K562 (cell line): Measurements from ENCODE around the gene ELOVL1. TPM values are rescaled to one million over a fixed set of nuclear protein-coding genes. Genes with fewer than 3 reads are reported as not detected.

Experiments used
- ATAC-seq: fragments of 200-7000 bp; cut with Tn5 transposase; 3 replicates; pipeline ENCODE4 v1.9.1; 2020; ENCODE audit warnings: moderate library complexity
- BruUV-seq: library from RNA; stranded (reverse); fragments of 400-500 nt; replicated peaks from 2 replicates; lab custom pipeline; 2021; lab: Mats Ljungman, UMichigan
- CTCF ChIA-PET: fragments of 300-600 bp; formaldehyde crosslinking; extraction: SDS; loops from one replicate; lab custom pipeline; 2021; ENCODE audit warnings: low intra/inter-chr PET ratio; lab: Yijun Ruan, JAX
- POLR2A ChIA-PET: fragments of 300-600, 350-650 bp; sonication (Branson Sonifier 250); formaldehyde crosslinking; extraction: SDS; loops from one replicate; lab custom pipeline; 2021; ENCODE audit warnings: antibody characterized with exemption, inconsistent platforms; lab: Yijun Ruan, JAX
- DNase-seq, 4 experiments: peaks; one replicate each; pipeline versions ENCODE4 v3.0.0 to v3.0.0-alpha.2; 2011 to 2018; ENCODE audit warnings: low spot score in 3 of 4, mixed read lengths in 3 of 4; ENCODE audit errors: extremely low read depth in 1 of 4
- FAIRE-seq: peaks from 2 replicates; lab custom pipeline; 2011; peaks lifted over from hg19 to GRCh38; lab: Jason Lieb, UNC
- H2AFZ ChIP-seq: 2 replicates; pipeline ENCODE4 v1.6.0; 2011; ENCODE audit warnings: low read depth, low read length, control low read depth, inconsistent platforms
- H3K27ac ChIP-seq: fragments of 200-600 bp; 3 replicates; pipeline ENCODE4 v1.8.0; 2011; ENCODE audit warnings: low read depth, mild to moderate bottlenecking, control low read depth, inconsistent platforms, low read length, moderate library complexity, mixed read lengths; ENCODE audit errors: extremely low read depth
- H3K27me3 ChIP-seq, 2 experiments: fragments of 300-600 bp in 1 of 2; 2 replicates in 1 of 2; 3 replicates in 1 of 2; pipeline versions ENCODE4 v1.6.0 to v1.8.0; 2011; ENCODE audit warnings: inconsistent platforms in 2 of 2, low read length in 2 of 2, mild to moderate bottlenecking in 1 of 2, mixed read lengths in 1 of 2, moderate library complexity in 1 of 2; ENCODE audit not compliant: control insufficient read depth in 2 of 2, insufficient read depth in 2 of 2
- H3K36me3 ChIP-seq: fragments of 300-600 bp; 3 replicates; pipeline ENCODE4 v1.8.0; 2011; ENCODE audit warnings: mild to moderate bottlenecking, low read length, inconsistent platforms; ENCODE audit not compliant: control insufficient read depth, insufficient read depth
- H3K4me1 ChIP-seq, 2 experiments: fragments of 200-600 bp in 1 of 2; replicated peaks in 1 of 2; 2 replicates in 1 of 2; 3 replicates in 1 of 2; pipeline versions ENCODE4 v1.5.1 to v1.8.0; 2011; ENCODE audit warnings: inconsistent platforms in 2 of 2, low read length in 2 of 2, mild to moderate bottlenecking in 1 of 2, mixed read lengths in 1 of 2, moderate library complexity in 1 of 2; ENCODE audit not compliant: control insufficient read depth in 2 of 2, insufficient read depth in 2 of 2
- H3K4me2 ChIP-seq: 2 replicates; pipeline ENCODE4 v1.6.1; 2011; ENCODE audit warnings: low read length, control low read depth, inconsistent platforms, mixed read lengths; ENCODE audit not compliant: insufficient read depth
- H3K4me3 ChIP-seq: fragments of 200-600 bp; sonication (generic), shearing (Covaris generic); 2 replicates; pipeline ENCODE4 v1.5.1; 2016; ENCODE audit warnings: control low read depth, inconsistent platforms
- H3K79me2 ChIP-seq: fragments of 200-600 bp; 3 replicates; pipeline ENCODE4 v1.8.0; 2011; ENCODE audit warnings: low read length, inconsistent platforms; ENCODE audit not compliant: control insufficient read depth, insufficient read depth
- H3K9ac ChIP-seq, 2 experiments: 2 replicates each; pipeline versions ENCODE4 v1.6.0 to v1.6.1; 2011; ENCODE audit warnings: low read depth in 2 of 2, low read length in 2 of 2, control low read depth in 1 of 2, inconsistent platforms in 1 of 2, mild to moderate bottlenecking in 1 of 2, mixed read lengths in 1 of 2; ENCODE audit not compliant: insufficient read depth in 1 of 2
- H3K9me1 ChIP-seq: one replicate; pipeline ENCODE4 v1.6.0; 2011; ENCODE audit warnings: inconsistent platforms, mild to moderate bottlenecking, low read length, moderate library complexity; ENCODE audit not compliant: control insufficient read depth, insufficient read depth
- H3K9me3 ChIP-seq: replicated peaks from 2 replicates; pipeline ENCODE4 v1.5.1; 2011; ENCODE audit warnings: low read depth, low read length, inconsistent platforms; ENCODE audit not compliant: control insufficient read depth, insufficient read depth
- H4K20me1 ChIP-seq: replicated peaks from 2 replicates; pipeline ENCODE4 v1.6.1; 2011; ENCODE audit warnings: low read length, inconsistent platforms, mixed read lengths; ENCODE audit not compliant: control insufficient read depth, insufficient read depth
- LEF1 ChIP-seq: fragments of 450-650 bp; IDR thresholded peaks from 2 replicates; pipeline ENCODE4 v1.6.1; 2016; ENCODE audit warnings: mild to moderate bottlenecking
- NFYB ChIP-seq: IDR thresholded peaks from 2 replicates; pipeline ENCODE4 v1.6.1; 2011; ENCODE audit warnings: mild to moderate bottlenecking, moderate library complexity; ENCODE audit not compliant: insufficient read length; ENCODE audit errors: extremely low read depth
- RFX7 ChIP-seq: fragments of 250-450 bp; sonication (Bioruptor Pico); IDR thresholded peaks from 2 replicates; pipeline ENCODE4 v1.5.1; 2021; ENCODE audit warnings: mild to moderate bottlenecking
- ZNF316 ChIP-seq: fragments of 450-650 bp; IDR thresholded peaks from 2 replicates; pipeline ENCODE4 v1.6.1; 2016
- WGBS: fragments of 100-300 bp; shearing (Covaris generic); methylation state at CpG from one replicate; pipeline ENCODE4 v1.1.6; 2016; ENCODE audit warnings: low coverage, mixed read lengths; ENCODE audit not compliant: insufficient coverage; ENCODE audit errors: missing lambda C conversion rate; 5-methylcytosine and 5-hydroxymethylcytosine counted together
- in situ Hi-C: fragments of 300-500 bp; cut with MboI; formaldehyde crosslinking; loops from 4 replicates; pipeline ENCODE4 v1.15.0; 2018; ENCODE audit warnings: inconsistent platforms, mixed read lengths
- intact Hi-C: fragments of 100-400 bp; cut with micrococcal nuclease; formaldehyde crosslinking; loops from 2 replicates; pipeline ENCODE4 v1.14.2; 2022
- polyA plus RNA-seq, 8 experiments: library from polyadenylated mRNA; depleted of rRNA in 4 of 8; stranded (reverse) in 5 of 8; unstranded in 3 of 8; fragments of >200 nt; fragmentation: Nextera tagmentation in 2 of 8; fragmentation: Illumina TruSeq in 1 of 8; extraction: Ambion mirVana in 2 of 8; extraction: Trizol in 1 of 8; gene quantifications; 2 replicates each; pipeline versions ENCODE4 v1.2.1 to v1.2.3, GENCODE V29; 2011 to 2014; ENCODE audit warnings: inconsistent platforms in 1 of 8, missing spikeins in 1 of 8
- total RNA-seq, 7 experiments: library from RNA; depleted of rRNA in 6 of 7; stranded (reverse); fragments of >200 nt in 6 of 7; fragmentation: Illumina TruSeq in 2 of 7; extraction: Trizol in 2 of 7; gene quantifications; 2 replicates each; pipeline versions ENCODE4 v1.2.1 to v1.2.3, GENCODE V29; 2011 to 2021; ENCODE audit warnings: low replicate concordance in 1 of 7
- TF ChIP-seq, protein P1 (sequence below): sonication (generic); formaldehyde crosslinking; IDR thresholded peaks from 2 replicates; pipeline ENCODE4 v1.8.0; 2022; ENCODE audit warnings: mild to moderate bottlenecking, missing genetic modification reagents

Gene ELOVL1
- total and polyA plus RNA-seq, 9 of the 15 experiments (the other 6 are each of a cell fraction or from before 2014, with no cell fraction given) = 51.0 to 157 (median 70.3) TPM

DNA sequence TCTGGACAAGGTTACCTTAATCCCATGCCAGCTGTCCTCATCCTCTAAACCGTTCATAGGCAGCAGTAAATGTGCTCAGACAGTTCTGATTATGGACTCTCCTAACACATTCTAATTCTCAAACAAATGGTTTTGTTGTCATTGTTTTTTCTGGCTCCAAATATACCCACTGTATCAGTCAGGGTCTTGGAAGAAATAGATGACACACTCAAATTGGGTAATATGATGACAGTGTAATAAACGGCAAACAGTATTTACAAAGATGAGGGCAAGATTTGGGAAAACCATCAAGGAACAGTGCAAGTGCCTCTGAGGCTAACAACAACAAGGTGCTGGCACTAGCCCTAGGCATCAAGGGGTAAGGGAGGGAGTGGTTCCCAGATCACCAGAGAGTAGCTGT, 13.3 kb downstream of the ELOVL1 start:
- Histone ChIP-seq H3K9me3 (no peaks in the 10 kb centered on the region), H3K9ac (no peak overlapping the region), H3K4me1 (peaks cover 4 to 14% of the 10 kb centered on the region in 2 experiments; a peak in 3 of 5 replicates), H3K9me1 (no peaks in the 10 kb centered on the region), H3K36me3 (peaks cover 2% of the 10 kb centered on the region; the same call in 1 of the 3 replicates), H3K79me2 (peaks cover 7% of the 10 kb centered on the region), H3K27ac (no peak overlapping the region), H3K27me3 (no peaks in the 10 kb centered on the region), H3K4me3 (no peak overlapping the region), H3K4me2 (no peak overlapping the region), H2AFZ (no peak overlapping the region), H4K20me1 (no peaks in the 10 kb centered on the region)
- in situ Hi-C loops (no loop called here), intact Hi-C loops (no loop called here)
- WGBS = 41% methylated on average over 2 of the region's 2 CpGs
- BruUV-seq = no TSS peak
- ChIA-PET POLR2A (interaction anchor here (1.0 to 1.1 kb wide), 2 partner anchors 13 to 21 kb away, joined by 4 to 5 read pairs; partner anchors contain the start of gene ELOVL1), CTCF (no interaction called here)
- TF ChIP-seq ZNF316 = peak; percentile 50; the same call in 1 of the 2 replicates
- no peak for TF ChIP-seq NFYB
- TF ChIP-seq, protein P1, sequence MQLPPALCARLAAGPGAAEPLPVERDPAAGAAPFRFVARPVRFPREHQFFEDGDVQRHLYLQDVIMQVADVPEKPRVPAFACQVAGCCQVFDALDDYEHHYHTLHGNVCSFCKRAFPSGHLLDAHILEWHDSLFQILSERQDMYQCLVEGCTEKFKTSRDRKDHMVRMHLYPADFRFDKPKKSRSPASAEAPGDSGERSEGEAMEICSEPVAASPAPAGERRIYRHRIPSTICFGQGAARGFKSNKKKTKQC = no peak
- ATAC-seq = no peak
- no peak for FAIRE-seq
- DNase-seq = no peak

DNA sequence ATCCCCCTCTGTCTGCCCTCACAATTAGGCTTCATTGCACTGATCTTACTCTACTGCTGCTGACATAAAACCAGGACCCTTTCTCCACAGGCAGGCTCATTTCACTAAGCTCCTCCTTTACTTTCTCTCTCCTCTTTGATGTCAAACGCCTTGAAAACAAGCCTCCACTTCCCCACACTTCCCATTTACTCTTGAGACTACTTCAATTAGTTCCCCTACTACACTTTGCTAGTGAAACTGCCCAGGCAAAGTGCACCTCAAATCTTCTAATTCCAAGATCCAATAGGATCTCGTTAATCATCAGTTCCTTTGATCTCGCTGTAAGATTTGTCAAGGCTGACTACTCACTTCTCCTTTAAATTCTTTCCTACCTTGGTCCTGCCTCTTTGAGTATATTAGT, 14.9 kb downstream of the ELOVL1 start:
- DNase-seq (no peak), FAIRE-seq (no peak), ATAC-seq (no peak)
- H3K36me3 ChIP-seq = no peaks in the 10 kb centered on the region
- H4K20me1 ChIP-seq = no peaks in the 10 kb centered on the region
- TF ChIP-seq RFX7 (CRISPR knock-in tag) (no peak), LEF1 (0 out of 2 replicates have a peak, but pooled peaks have one; percentile 31)
- POLR2A ChIA-PET = interaction anchor here (0.6 to 1.1 kb wide), 7 partner anchors 9 to 315 kb away, joined by 3 to 5 read pairs (median 3); no protein-coding TSS in a partner anchor
- H3K4me1 ChIP-seq = peaks cover 2 to 18% of the 10 kb centered on the region in 2 experiments; a peak in 3 of 5 replicates
- H3K27ac ChIP-seq = no peak overlapping the region
- intact Hi-C loops = no loop called here
- no peak overlapping the region for H3K9ac ChIP-seq
- no peak overlapping the region for H3K4me2 ChIP-seq
- H3K27me3 ChIP-seq = no peaks in the 10 kb centered on the region
- no peak overlapping the region for H2AFZ ChIP-seq
- BruUV-seq = no TSS peak
- H3K79me2 ChIP-seq = no peaks in the 10 kb centered on the region; the same call in 2 of the 3 replicates
- CTCF ChIA-PET = no interaction called here
- H3K4me3 ChIP-seq = no peak overlapping the region
- no peaks in the 10 kb centered on the region for H3K9me3 ChIP-seq
- 19% methylated on average over 3 of the region's 3 CpGs for WGBS
- H3K9me1 ChIP-seq = no peaks in the 10 kb centered on the region
- in situ Hi-C loops = no loop called here
